GM15510 (cell line): Measurements from ENCODE around the gene SPRN.

Source experiments
- POLR2A ChIP-seq: IDR thresholded peaks from 3 replicates; pipeline ENCODE4 v1.6.1; 2011; ENCODE audit warnings: borderline replicate concordance; ENCODE audit not compliant: insufficient read length; ENCODE audit errors: extremely low read depth

The SPRN gene

GRCh38 chr10:133401981-133402725, 22.3 kb downstream of the SPRN start:
- TF ChIP-seq POLR2A = no peak

DNA sequence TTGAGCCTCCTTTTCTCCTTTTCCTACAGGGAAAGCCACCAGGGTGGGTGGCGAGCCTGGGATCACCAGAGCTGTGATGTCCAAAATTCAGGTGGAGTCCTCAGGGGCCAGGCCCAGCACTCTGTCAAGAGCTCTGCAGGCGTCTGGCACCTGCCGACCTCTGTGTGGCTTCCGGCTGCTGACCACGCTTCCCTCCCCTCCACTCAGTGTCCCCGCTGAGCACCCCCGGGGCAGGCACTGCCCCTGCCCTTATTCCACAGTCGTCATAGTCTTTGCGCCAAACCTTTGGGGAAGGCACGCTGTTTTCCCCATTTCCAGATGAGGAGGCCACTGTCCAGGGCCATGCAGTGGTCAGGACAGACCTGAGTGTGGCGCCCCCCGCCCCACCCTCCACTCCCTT, 22.9 kb downstream of the SPRN start:
- TF ChIP-seq POLR2A = no peak

DNA sequence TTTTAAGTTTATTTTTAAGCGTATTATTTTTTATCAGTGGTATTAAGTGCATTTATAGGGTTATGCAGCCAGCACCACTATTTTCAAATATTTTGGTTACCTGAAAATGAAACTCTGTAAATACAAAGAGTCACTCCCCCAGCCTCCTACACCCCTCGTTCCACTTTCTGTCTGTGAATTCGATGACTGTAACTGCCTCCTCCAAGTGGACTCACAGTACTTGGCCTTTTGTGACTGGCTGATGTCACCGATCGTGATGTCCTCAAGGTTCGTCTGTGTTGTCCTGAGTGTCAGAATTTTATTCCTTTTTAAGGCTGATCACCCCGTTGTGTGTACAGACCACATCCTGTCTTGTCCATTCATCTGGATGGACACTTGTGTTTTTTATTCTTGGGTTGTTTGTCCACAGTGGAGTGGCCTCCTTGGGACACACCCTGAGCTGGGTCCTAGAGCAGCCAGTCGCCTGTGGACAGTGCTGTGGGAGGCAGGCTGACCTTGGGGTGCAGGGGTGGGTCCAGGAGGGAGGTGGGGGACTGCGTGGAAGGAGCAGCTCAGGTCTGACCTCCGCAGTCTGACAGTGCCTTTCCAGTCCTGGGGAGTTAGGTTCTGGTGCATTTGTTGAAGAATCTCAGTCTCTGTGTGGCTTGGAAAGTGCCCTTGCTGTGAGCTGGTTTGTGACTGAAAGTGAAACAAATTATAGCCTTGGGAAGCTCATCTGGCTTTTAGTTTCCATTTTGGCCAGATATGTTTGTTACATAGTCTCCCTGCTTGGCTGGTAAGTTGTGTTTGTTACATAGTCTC, 23.6 kb downstream of the SPRN start:
- no peak for TF ChIP-seq POLR2A

- TF ChIP-seq POLR2A = no peak
These were observed 25.3 kb downstream of the SPRN start for GRCh38 chr10:133399123-133399601.

DNA sequence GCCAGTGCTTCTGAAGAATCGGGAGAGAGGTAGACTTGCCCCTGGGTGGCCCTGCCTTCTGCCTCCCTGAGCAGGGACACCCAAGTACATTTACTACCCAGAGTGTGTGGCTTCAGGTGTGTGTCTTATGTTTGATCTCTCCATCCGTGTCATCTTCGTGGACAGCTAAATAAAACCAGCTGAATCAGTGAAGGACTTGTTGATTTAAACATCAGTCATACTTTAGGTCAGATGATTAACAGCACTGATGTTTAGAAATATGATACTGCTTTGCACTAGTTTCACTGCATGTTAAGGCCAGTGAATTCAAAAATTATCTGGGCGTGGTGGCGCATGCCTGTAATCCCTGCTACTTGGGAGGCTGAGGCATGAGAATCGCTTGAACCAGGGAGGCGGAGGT, 26.5 kb downstream of the SPRN start:
- TF ChIP-seq POLR2A = no peak

DNA sequence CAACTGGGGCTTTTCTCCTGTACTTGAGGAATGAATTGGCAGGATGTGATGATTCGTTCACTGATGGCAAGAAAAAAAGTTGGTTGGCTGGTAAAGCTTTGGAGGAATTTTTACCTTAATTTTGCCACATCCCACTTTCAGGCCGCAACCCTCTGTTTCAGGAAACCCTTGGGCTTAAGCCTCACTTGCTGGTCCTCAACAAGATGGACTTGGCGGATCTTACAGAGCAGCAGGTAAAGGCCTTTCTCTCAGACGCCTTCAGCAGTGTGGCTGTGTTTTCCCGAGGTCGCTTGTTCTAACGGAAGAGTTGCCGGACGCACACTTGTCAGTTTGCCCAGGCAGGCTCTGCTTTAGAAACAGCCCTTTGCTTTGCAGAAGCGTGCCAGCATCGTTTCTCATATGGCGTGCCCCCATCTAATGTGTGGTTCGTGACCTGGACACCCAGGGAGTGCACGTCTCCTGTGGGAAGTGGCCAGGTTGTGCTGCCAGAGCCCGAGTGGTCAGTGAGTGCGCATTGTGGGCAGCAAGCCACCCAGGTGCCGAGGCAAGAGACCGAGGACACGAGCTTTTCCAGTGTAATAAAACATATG, 28.3 kb downstream of the SPRN start:
- no peak for TF ChIP-seq POLR2A

GRCh38 chr10:133394801-133395221, 29.6 kb downstream of the SPRN start:
- no peak for TF ChIP-seq POLR2A

DNA sequence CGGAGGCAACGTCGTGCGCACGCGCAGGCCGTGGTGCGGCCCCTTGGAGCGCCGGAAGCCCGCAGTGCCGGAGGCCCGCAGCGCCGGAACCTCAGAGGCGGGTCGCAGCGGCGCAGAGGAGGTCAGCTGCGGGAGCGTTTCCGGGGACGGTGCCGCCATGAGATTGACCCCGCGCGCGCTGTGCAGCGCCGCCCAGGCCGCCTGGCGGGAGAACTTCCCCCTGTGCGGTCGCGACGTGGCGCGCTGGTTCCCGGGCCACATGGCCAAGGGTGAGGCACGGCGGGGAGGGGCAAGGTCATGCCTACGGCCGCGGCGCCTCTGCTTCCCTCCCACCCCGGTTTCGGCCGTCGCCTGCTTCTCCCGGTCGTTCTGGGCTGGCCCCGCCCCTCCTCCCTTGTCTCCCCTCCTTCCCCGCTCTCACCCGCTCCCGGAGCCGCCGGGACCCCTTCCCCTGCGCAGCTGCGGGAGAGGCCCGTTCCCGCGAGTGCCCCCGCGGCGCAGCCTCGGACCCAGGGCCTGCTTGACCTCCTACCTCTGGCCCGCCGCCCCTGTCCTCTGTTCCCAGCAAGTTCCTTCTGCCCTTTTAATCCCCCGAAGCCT, 30.3 kb downstream of the SPRN start, which contains the start of gene MTG1:
Gene MTG1 (plus strand): TSS at position 94 of the 600 bp plus-strand sequence. CDS start 64 bp downstream, at position 158.
- TF ChIP-seq POLR2A = peak; percentile 87

DNA sequence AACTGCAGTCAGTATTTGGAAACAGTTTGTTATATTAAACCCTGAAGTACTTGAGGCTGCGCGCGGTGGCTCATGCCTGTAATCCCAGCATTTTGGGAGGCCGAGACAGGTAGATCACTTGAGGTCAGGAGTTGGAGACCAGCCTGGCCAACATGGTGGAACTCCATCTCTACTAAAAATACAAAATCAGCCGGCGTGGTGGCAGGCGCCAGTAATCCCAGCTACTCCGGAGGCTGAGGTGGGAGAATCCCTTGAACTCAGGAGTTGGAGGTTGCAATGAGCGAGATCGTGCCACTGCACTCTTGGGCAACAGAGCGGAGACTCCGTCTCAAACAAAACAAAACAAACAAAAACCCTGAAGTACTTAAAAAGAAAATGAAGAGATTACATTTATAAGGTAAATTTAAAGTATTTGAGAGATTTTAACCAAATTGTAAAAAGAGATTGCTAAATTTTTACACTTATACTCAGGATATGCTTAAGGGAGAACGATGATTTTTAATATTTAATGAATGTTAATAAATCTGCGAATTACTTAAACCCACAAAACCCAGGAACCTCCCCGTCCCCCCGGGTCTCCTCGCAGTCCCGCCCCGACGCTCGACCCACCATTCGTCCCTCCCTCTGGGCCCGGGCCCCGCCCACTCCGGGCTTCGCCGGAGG, 30.9 kb downstream of the SPRN start:
- no peak for TF ChIP-seq POLR2A

DNA sequence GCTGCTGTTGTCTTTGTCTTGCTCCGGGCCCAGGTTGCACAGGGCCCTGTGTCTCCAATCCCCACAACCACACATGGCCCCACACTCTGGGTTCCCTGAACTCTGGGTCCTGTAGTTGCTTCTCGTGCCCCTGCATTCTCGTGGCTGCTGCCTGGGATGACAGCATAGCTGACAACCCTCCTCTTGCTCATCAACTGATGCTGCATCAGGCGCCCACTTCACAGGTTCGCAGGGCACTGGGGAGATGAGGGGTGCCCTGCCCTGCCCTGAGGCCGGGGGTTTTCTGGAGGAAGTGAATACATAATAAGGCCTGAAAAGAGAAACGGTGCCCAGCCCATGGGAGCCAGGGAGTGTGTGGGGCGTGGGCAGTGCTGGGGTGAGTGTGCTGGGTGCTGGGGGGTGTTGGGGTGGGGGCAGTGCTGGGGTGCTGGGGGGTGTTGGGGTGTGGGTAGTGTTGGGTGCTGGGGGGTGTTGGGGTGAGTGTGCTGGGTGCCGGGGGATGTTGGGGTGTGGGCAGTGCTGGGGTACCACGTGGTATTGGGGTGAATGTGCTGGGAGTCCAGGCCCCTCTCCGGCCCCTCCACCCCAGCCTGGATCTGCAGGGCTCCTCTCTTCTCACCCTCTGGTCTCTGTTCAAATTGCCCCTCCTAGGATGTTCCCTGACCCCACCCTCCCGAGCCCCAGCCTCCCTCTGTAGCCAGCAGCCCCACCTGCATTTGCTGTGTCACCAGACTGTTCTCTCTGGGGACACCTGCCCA, 32.5 kb downstream of the SPRN start:
- no peak for TF ChIP-seq POLR2A

DNA sequence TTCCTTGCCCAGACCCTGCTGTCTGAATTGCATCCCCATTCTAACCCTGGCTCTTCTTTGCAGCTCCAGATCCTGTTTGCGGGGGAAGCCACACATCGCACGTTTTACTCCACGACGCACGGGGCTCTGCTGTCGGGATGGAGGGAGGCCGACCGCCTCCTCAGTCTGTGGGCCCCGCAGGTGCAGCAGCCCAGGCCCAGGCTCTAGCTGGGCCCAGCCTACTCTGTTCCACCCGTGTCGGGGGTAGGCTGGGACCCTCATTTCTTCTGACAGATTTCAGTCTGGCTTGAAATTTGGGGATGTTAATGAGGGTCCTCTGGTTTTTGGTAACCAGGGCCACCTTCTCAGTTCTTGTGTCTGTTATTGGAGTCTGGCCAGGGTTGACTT, 33.2 kb downstream of the SPRN start:
- no peak for TF ChIP-seq POLR2A

DNA sequence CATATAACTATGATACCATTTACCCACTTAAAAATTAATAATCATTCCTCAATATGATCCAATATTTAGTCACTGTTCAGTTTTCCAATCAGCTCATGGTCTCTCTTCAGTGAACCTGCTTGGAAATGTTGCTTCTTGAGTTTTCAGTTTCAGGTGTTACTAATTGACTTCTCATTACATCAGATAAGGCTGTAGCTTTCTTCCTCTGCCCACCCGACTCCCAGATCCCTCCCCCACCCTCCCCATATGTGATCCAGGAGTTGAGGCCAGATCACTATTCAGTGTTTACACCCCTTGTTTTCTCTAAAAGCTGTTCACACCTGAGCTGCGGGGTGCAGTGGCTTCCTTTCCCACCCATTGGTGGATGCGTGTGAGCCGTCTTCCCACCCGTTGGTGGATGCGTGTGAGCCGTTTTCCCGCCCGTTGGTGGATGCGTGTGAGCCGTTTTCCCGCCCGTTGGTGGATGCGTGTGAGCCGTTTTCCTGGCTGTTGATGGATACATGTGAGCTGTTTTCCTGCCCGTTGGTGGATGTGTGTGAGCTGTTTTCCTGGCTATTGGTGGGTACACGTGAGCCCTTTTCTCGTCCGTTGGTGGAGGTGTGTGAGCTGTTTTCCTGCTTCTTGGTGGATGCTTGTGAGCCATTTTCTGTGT, 33.7 kb downstream of the SPRN start:
- no peak for TF ChIP-seq POLR2A
